ENCODE results near the gene ELK4.

GRCh38 chr1:205619376-205619775, 12.4 kb downstream of the ELK4 start:
- TF ChIP-seq CTCF (IDR thresholded peaks at IDR 0.05) (no peak), POLR2AphosphoS5 (IDR thresholded peaks at IDR 0.05) (no peak)
